HuH-7.5 (cell line): ENCODE measurements around the gene TGOLN2.
A peak's percentile ranks its signal among the peaks of the same experiment; 100 is the strongest.
"Not testable (repeated sequence)": the region's sequence is repeated elsewhere in the genome, so short reads cannot be mapped to it uniquely, and the experiment has no call there.

Experiments used
- DNase-seq: peaks from one replicate; pipeline ENCODE4 v3.0.0; 2011; ENCODE audit warnings: low spot score

TGOLN2 gene

GRCh38 chr2:85327822-85328617 lies at the start of gene TGOLN2:
TGOLN2 (minus strand) TSS chr2:85327989; CDS start chr2:85327962, 27 bp downstream.
- DNase-seq = peak; percentile 90

GRCh38 chr2:85377083-85377482 lies 49.3 kb upstream of the TGOLN2 start:
- no peak for DNase-seq

- DNase-seq = no peak
Measured at GRCh38 chr2:85376291-85377065, 48.7 kb upstream of the TGOLN2 start.

GRCh38 chr2:85371045-85371444 lies 43.3 kb upstream of the TGOLN2 start:
- no peak for DNase-seq

GRCh38 chr2:85369500-85369899 lies 41.7 kb upstream of the TGOLN2 start:
- DNase-seq = no peak

GRCh38 chr2:85368921-85369320 lies 41.1 kb upstream of the TGOLN2 start:
- no peak for DNase-seq

GRCh38 chr2:85367180-85367579 lies 39.4 kb upstream of the TGOLN2 start:
- DNase-seq = no peak

GRCh38 chr2:85362653-85363387 lies 35.0 kb upstream of the TGOLN2 start:
- DNase-seq = not testable (repeated sequence)

GRCh38 chr2:85357736-85358135 lies 29.9 kb upstream of the TGOLN2 start:
- DNase-seq = no peak

- DNase-seq = no peak
Measured at GRCh38 chr2:85356186-85356585, 28.4 kb upstream of the TGOLN2 start.

- no peak for DNase-seq
Measured at GRCh38 chr2:85355521-85355920, 27.7 kb upstream of the TGOLN2 start.

- DNase-seq = no peak
Measured at GRCh38 chr2:85355073-85355410, 27.3 kb upstream of the TGOLN2 start.

- peak; percentile 91 for DNase-seq
Measured at GRCh38 chr2:85354286-85355072, 26.7 kb upstream of the TGOLN2 start, which contains the start of the genes ELMOD3 and RETSAT. ELMOD3 (plus strand) TSS chr2:85354769; CDS start chr2:85357199, 2,430 bp downstream. RETSAT (minus strand) TSS chr2:85354528; CDS start chr2:85354507, 21 bp downstream.

- peak; percentile 46 for DNase-seq
Measured at GRCh38 chr2:85353876-85354285, 26.1 kb upstream of the TGOLN2 start.

GRCh38 chr2:85347599-85347998 lies 19.8 kb upstream of the TGOLN2 start:
- DNase-seq = no peak

GRCh38 chr2:85344356-85344954 lies 16.7 kb upstream of the TGOLN2 start:
- DNase-seq = no peak

- DNase-seq = not testable (repeated sequence)
Measured at GRCh38 chr2:85343207-85343895, 15.6 kb upstream of the TGOLN2 start.

- DNase-seq = no peak
Measured at GRCh38 chr2:85342156-85342555, 14.4 kb upstream of the TGOLN2 start.

- no peak for DNase-seq
Measured at GRCh38 chr2:85341269-85342029, 13.7 kb upstream of the TGOLN2 start.
